ENCODE data around the gene LRRC73.

The LRRC73 gene

GRCh38 chr6:43460032-43460431 lies 50.1 kb downstream of the LRRC73 start:
- TF ChIP-seq TAF1 (IDR thresholded peaks at IDR 0.05; ENCODE audit: borderline replicate concordance, insufficient read depth, low read length) (no peak), FOXP2 (optimal IDR thresholded peaks at IDR 0.05; ENCODE audit: borderline replicate concordance, extremely low read depth, extremely low read length, insufficient read depth) (no peak), REST (IDR thresholded peaks at IDR 0.05; ENCODE audit: insufficient read depth in 1 of 2, low read depth in 2 of 2, low read length in 2 of 2) (no peak)

DNA sequence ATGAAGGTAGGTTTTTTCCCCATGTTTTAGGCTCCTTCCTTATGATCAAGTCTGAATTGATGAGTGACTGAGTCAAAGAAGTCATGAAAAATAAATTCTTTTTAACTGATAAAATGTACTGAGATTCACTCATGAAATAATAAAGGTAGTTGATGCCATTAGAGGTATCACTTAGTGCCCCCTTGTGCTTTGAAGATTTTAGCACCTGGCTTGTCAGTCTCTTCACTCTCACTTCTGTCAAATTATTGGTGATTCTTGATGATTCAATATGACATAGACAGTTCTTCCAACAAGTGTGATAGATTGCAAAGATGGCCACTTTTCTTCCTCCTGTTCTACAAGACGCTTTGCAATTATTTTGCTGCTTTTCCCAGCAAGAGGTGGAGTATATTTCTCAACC lies 50.6 kb downstream of the LRRC73 start:
- TF ChIP-seq TAF1 (IDR thresholded peaks at IDR 0.05; ENCODE audit: borderline replicate concordance, insufficient read depth, low read length) (no peak), REST (IDR thresholded peaks at IDR 0.05; ENCODE audit: insufficient read depth in 1 of 2, low read depth in 2 of 2, low read length in 2 of 2) (no peak), SIN3A (IDR thresholded peaks at IDR 0.05; ENCODE audit: borderline replicate concordance, insufficient read depth, low read length) (no peak), FOXP2 (optimal IDR thresholded peaks at IDR 0.05; ENCODE audit: borderline replicate concordance, extremely low read depth, extremely low read length, insufficient read depth) (no peak), POLR2AphosphoS5 (IDR thresholded peaks at IDR 0.05; ENCODE audit: low read depth, low read length) (no peak)

GRCh38 chr6:43457643-43458042 lies 52.5 kb downstream of the LRRC73 start:
- no peak for TF ChIP-seq POLR2AphosphoS5 (IDR thresholded peaks at IDR 0.05; ENCODE audit: low read depth, low read length)
- no peak for TF ChIP-seq REST (IDR thresholded peaks at IDR 0.05; ENCODE audit: insufficient read depth in 1 of 2, low read depth in 2 of 2, low read length in 2 of 2)
- no peak for TF ChIP-seq TAF1 (IDR thresholded peaks at IDR 0.05; ENCODE audit: borderline replicate concordance, insufficient read depth, low read length)
- no peak for TF ChIP-seq FOXP2 (optimal IDR thresholded peaks at IDR 0.05; ENCODE audit: borderline replicate concordance, extremely low read depth, extremely low read length, insufficient read depth)
- TF ChIP-seq SIN3A (IDR thresholded peaks at IDR 0.05; ENCODE audit: borderline replicate concordance, insufficient read depth, low read length), result no peak
